ENCODE data around the gene CKAP5. TPM values are rescaled to one million over a fixed set of nuclear protein-coding genes. Genes with fewer than 3 reads are reported as not detected.

Gene CKAP5
- polyA plus RNA-seq, 1 donor (not counting 4 experiments of a cell fraction or from before 2014, with no cell fraction given), result 96.4 TPM

GRCh38 chr11:46865340-46865739 lies 19.3 kb upstream of the CKAP5 start:
- H3K27me3 ChIP-seq (ENCODE audit: control insufficient read depth, extremely low read depth, insufficient read depth, low read length), result no peaks in the 10 kb centered on the region
- no peak overlapping the region for H3K4me3 ChIP-seq (ENCODE audit: control insufficient read depth in 2 of 3, extremely low read depth in 1 of 3, insufficient read depth in 2 of 3, low read depth in 1 of 3, low read length in 3 of 3)
- H2AFZ ChIP-seq (ENCODE audit: control insufficient read depth, low read length), result no peak overlapping the region
- no peaks in the 10 kb centered on the region for H3K9me1 ChIP-seq (ENCODE audit: control insufficient read depth, extremely low read depth, insufficient read depth, low read length)
- no peak overlapping the region for H3K4me2 ChIP-seq (ENCODE audit: control insufficient read depth, extremely low read depth, insufficient read depth, low read depth, low read length)
- dilution Hi-C loops (cut with MboI; ENCODE audit: extremely low pct_ligation_motif_present, low sequenced_read_pairs), result no loop called here
- no peak overlapping the region for H3K9ac ChIP-seq (ENCODE audit: control insufficient read depth, extremely low read depth, insufficient read depth, low read length)
- no peak overlapping the region for H3K27ac ChIP-seq (ENCODE audit: control insufficient read depth, insufficient read depth, low read length)
- no peaks in the 10 kb centered on the region for H3K79me2 ChIP-seq (ENCODE audit: control insufficient read depth, insufficient read depth, low read length)
- H4K20me1 ChIP-seq (ENCODE audit: control insufficient read depth, extremely low read depth, insufficient read depth, low read length), result no peaks in the 10 kb centered on the region
- no peaks in the 10 kb centered on the region for H3K9me3 ChIP-seq (ENCODE audit: control insufficient read depth, low read depth, low read length)
- no peaks in the 10 kb centered on the region for H3K4me1 ChIP-seq (ENCODE audit: control insufficient read depth, extremely low read depth, insufficient read depth, low read length)
- H3K36me3 ChIP-seq (ENCODE audit: control insufficient read depth in 2 of 2, extremely low read depth in 1 of 2, insufficient read depth in 2 of 2, low read length in 2 of 2), result peaks cover 0 to 10% of the 10 kb centered on the region in 2 experiments
- DNase-seq (ENCODE audit: low read depth, low spot score), result no peak
- TF ChIP-seq CTCF (optimal IDR thresholded peaks at IDR 0.05 in 1 of 3, IDR thresholded peaks at IDR 0.05 in 1 of 3, conservative IDR thresholded peaks at IDR 0.05 in 1 of 3; ENCODE audit: extremely low read depth in 1 of 3, insufficient read depth in 2 of 3, low read length in 3 of 3), result no peak
- no peak for TF ChIP-seq EZH2 (IDR thresholded peaks at IDR 0.05; ENCODE audit: low read length)
- FAIRE-seq, result no peak

- dilution Hi-C loops (cut with MboI; ENCODE audit: extremely low pct_ligation_motif_present, low sequenced_read_pairs), result no loop called here
- TF ChIP-seq EZH2 (IDR thresholded peaks at IDR 0.05; ENCODE audit: low read length) (no peak), CTCF (optimal IDR thresholded peaks at IDR 0.05 in 1 of 3, IDR thresholded peaks at IDR 0.05 in 1 of 3, conservative IDR thresholded peaks at IDR 0.05 in 1 of 3; ENCODE audit: extremely low read depth in 1 of 3, insufficient read depth in 2 of 3, low read length in 3 of 3) (no peak)
- H3K27ac ChIP-seq (ENCODE audit: control insufficient read depth, insufficient read depth, low read length), result no peak overlapping the region
- no peak overlapping the region for H3K4me2 ChIP-seq (ENCODE audit: control insufficient read depth, extremely low read depth, insufficient read depth, low read depth, low read length)
- H3K9me3 ChIP-seq (ENCODE audit: control insufficient read depth, low read depth, low read length), result no peaks in the 10 kb centered on the region
- DNase-seq (ENCODE audit: low read depth, low spot score), result no peak
- no peaks in the 10 kb centered on the region for H3K9me1 ChIP-seq (ENCODE audit: control insufficient read depth, extremely low read depth, insufficient read depth, low read length)
- H3K79me2 ChIP-seq (ENCODE audit: control insufficient read depth, insufficient read depth, low read length), result no peaks in the 10 kb centered on the region
- H3K27me3 ChIP-seq (ENCODE audit: control insufficient read depth, extremely low read depth, insufficient read depth, low read length), result no peaks in the 10 kb centered on the region
- no peak overlapping the region for H3K9ac ChIP-seq (ENCODE audit: control insufficient read depth, extremely low read depth, insufficient read depth, low read length)
- H4K20me1 ChIP-seq (ENCODE audit: control insufficient read depth, extremely low read depth, insufficient read depth, low read length), result no peaks in the 10 kb centered on the region
- peaks cover 3 to 10% of the 10 kb centered on the region in 2 experiments for H3K36me3 ChIP-seq (ENCODE audit: control insufficient read depth in 2 of 2, extremely low read depth in 1 of 2, insufficient read depth in 2 of 2, low read length in 2 of 2)
- no peak overlapping the region for H2AFZ ChIP-seq (ENCODE audit: control insufficient read depth, low read length)
- H3K4me1 ChIP-seq (ENCODE audit: control insufficient read depth, extremely low read depth, insufficient read depth, low read length), result no peaks in the 10 kb centered on the region
- no peak for FAIRE-seq
- no peak overlapping the region for H3K4me3 ChIP-seq (ENCODE audit: control insufficient read depth in 2 of 3, extremely low read depth in 1 of 3, insufficient read depth in 2 of 3, low read depth in 1 of 3, low read length in 3 of 3)
Measured at GRCh38 chr11:46860218-46860617, 14.1 kb upstream of the CKAP5 start.
